Smooth muscle cell of the umbilical artery (primary cell): ENCODE measurements around the gene HYPK. TPM values are rescaled to one million over a fixed set of nuclear protein-coding genes. Genes with fewer than 3 reads are reported as not detected.

Experiments used
- total RNA-seq: library from RNA; depleted of rRNA; stranded (reverse); fragments of >200 nt; gene quantifications from 2 replicates; pipeline ENCODE4 v1.2.3, GENCODE V29; 2014

Gene HYPK, protein sequence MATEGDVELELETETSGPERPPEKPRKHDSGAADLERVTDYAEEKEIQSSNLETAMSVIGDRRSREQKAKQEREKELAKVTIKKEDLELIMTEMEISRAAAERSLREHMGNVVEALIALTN
- total RNA-seq = 4.8 and 5.8 TPM in 2 replicates

DNA sequence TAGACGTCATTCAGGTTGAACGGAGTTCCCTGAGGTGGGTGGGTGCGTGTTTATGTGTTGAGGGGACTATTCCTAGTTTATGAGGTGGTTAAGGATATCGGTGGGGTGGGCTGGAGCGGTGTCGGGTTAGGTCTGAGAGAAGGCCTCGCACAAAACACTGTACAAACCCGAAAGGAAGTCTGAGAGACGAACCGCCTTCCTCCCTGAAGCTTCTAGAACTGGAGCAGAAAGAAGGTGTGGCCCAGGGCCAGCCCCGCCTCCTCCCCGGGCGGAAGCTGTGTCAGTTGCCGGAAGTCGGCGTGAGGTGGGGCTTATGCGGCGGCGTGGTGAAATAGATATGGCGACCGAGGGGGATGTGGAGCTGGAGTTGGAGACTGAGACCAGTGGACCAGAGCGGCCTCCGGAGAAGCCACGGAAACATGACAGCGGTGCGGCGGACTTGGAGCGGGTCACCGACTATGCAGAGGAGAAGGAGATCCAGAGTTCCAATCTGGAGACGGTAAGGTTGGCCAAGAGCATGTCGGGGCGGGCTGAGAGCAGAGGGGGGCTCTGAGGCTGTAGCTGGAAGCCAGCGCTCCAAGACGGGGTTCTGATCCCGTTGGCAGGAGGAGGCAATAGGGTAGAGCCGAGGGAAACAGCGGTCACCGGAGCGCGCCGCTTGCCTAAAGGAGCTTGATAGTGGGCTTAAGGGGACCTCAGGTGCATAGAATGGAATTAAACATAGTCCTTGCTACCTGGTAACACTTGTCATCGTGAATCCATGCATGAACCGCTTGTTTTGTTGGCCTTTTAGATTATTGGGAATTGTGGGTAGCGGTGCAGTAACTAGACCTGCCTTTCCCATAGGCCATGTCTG lies at the start of gene HYPK:
Gene HYPK, plus strand, starts transcription at position 314 of the 856 bp plus-strand sequence. Its CDS starts 24 bp downstream, at position 338.

DNA sequence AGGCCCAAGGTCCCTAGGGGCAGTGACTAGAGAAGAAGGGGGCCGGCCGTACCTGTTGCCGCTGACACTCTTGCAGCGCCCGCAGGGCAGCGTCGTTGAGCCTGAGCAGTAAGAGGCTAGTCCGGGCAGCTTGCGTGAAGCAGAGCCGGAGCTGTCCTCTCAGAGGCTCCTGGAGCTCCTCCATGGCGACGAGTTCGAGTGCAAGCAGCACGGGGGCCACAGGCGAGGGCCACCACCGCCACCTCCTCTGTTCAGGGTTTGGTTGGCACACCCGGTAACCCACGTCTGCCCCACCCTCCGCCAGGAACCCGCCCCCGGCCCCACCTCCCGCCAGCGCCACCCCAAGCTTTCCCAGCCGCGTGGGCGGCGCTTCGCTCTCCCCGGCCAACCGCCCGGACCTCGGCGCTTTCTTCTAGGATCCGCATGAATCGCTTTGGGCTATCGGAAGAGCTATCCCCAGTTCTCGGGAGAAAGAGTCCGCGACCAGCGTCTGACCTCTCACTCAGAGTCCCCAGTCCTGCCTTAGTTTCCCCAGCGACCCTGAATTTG lies 23.6 kb upstream of the HYPK start, which contains the start of gene ELL3:
Gene ELL3, minus strand, starts transcription at position 249 of the 549 bp plus-strand sequence. Its CDS starts 65 bp downstream, at position 184.

DNA sequence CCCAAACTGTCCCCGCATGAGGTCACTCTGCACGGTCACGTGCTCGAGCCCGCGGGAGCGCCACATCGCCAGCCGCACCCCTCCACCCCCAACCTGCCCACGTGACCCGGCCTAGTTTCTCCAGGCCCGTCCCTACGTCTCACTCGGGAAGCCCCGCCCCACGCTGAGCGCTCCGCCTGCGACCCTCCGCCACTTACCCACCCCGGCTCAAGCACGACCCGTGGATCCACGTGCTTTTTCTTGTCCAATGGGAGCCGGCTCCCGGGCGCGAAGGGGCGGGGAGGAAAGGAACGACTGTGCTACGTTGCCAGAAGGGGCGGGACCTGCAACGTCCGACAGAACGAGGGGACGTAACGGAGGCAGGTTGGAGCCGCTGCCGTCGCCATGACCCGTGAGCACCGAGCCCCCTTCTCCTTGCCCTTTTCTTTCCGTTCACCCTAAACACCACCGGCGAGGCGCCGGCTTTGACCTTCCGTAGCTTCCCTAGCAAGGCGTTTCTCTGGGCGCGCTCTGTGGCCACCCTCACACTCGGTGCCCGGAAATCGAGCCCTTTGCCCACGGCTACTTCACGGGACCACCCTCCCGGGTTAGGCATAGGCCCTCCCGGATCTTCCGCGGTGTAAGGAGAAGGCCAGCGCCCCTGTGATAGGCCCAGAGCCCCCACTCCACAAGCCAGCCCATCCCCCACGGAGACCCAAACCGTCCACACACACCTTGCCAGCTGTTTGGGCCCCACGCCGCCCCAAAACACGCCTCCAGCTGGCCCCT lies 8.2 kb upstream of the HYPK start, which contains the start of gene SERF2:
Gene SERF2, plus strand, starts transcription at position 328 of the 768 bp plus-strand sequence. Its CDS starts 57 bp downstream, at position 385.

DNA sequence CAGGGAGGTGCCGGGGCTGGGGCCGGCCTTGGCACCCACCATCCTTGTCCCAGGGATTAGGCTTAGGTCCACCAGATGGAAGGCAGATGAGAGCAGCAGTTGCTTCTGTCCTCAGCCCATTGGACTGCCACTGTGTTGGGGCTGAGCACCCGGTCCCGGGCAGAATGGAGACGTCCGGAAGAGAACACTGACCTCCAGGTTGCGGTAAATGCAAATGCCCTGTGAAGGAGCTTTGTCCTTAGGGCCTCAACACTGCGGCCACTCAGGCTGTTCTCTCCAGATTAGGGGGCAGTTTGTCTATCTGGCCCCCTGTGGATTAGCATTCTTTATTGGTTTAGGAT lies 484 bp upstream of the HYPK start, which contains the start of gene SERINC4:
Gene SERINC4, minus strand, starts transcription at position 276 of the 341 bp plus-strand sequence. Its CDS starts 234 bp downstream, at position 42.

DNA sequence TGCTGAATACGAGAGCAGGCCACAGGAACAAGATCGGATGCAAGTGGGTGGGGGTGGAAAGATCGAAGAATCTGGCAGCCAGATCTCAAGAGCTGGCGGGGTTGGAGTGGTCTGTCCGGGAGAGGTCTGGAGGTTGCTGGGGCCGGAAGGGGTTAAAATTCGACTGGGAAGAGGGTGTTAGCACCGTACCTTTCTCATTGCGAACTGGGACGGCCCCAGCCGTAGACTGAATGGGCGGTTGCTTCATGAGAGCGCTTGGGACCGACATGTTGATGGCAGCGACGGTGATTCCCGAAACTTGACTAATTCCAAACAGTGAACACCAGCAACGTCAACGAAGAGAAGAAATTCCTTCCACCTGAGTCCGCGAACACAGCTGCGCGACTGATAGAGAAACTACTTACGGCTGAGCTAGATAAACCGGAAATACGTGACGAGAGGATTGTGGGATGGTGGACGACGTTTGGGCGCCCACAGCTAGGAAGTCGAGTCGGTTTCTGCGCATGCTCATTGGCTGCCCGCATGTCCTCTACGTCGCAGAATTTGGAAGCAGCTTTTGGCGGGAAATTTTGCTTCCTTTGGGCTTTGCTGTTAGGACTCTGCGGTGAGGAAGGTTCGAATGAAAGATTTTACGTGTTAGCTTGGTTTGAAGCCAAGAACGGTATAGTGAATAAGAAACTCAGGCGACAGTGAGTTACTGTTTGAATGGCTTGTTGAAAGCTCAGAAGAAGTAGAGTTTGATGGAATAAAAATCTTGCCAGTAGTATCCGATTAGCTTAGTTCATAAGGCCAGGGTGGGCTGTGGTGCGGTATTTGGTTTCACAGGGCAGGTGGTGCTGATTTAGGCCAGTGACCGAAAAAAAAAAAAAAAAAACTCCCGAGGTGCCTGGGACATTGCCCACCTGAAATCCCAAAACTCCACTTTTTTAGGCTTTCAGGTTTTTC lies 24.2 kb downstream of the HYPK start, which contains the start of gene MFAP1:
Gene MFAP1, minus strand, starts transcription at position 389 of the 945 bp plus-strand sequence. Its CDS starts 121 bp downstream, at position 268.

DNA sequence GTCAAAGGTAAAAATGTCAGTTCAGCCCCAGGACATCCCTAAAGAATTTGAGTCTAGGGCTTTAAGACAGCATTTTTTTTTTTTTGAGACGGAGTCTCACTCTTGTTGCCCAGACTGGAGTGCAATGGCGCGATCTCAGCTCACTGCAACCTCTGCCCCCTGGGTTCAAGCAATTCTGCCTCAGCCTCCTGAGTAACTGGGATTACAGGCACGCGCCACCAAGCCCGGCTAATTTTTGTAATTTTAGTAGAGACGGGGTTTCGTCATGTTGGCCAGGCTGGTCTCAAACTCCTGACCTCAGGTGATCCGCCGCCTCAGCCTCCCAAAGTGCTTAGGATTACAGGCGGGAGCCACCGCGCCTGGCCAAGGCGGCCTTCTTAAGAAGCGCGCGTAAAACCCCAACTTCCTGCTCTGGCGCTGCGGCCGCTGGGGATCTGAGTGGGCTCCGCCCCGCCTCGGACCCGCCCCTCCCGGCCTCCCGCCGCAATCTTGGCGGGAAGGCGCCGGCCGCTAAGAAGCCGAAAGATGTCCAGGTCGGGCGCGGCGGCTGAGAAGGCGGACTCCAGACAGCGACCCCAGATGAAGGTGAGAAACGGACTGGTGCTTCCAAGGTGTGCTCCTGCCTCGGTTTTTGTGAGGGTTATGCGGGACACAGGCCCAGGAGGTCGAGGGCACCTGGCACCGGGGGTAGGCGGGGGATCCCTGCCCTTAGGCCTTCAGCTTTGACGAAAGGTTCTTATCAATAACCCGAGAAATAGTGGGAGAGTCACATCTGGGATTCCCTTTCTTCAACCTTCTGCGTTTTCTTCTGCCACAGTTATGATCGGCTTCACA lies 26.3 kb downstream of the HYPK start, which contains the start of gene WDR76:
Gene WDR76, plus strand, starts transcription at position 495 of the 834 bp plus-strand sequence. Its CDS starts 31 bp downstream, at position 526.

Other genes starting within 250 kb of the HYPK start
- 20.8 and 81.9 TPM in 2 replicates for gene PPIP5K1, start 210.4 kb upstream of the HYPK start, total RNA-seq
- gene CKMT1B, start 206.6 kb upstream of the HYPK start, total RNA-seq = not detected in 2 replicates
- 0.09 and 0.30 TPM in 2 replicates for gene STRC, start 181.8 kb upstream of the HYPK start, total RNA-seq
- gene CATSPER2, start 151.8 kb upstream of the HYPK start, total RNA-seq = 0.89 and 9.6 TPM in 2 replicates
- gene CKMT1A, start 106.7 kb upstream of the HYPK start, total RNA-seq = not detected in 2 replicates
- 529 and 690 TPM in 2 replicates for gene PDIA3, start 54.2 kb upstream of the HYPK start, total RNA-seq
- gene ELL3, start 23.6 kb upstream of the HYPK start, total RNA-seq = 1.7 and 2.7 TPM in 2 replicates
- gene SERF2, start 8.3 kb upstream of the HYPK start, total RNA-seq = 844 and 1,099 TPM in 2 replicates
- not detected in 2 replicates for gene SERINC4, start 379 bp upstream of the HYPK start, total RNA-seq
- 27.9 and 31.5 TPM in 2 replicates for gene MFAP1, start 24.1 kb downstream of the HYPK start, total RNA-seq
- 3.0 and 11.5 TPM in 2 replicates for gene WDR76, start 26.4 kb downstream of the HYPK start, total RNA-seq